HFF-Myc (cell line): Measurements from ENCODE around the gene SPATA13.

Source experiments
- DNase-seq: peaks from one replicate; pipeline ENCODE4 v3.0.0-alpha.2; 2011; ENCODE audit warnings: low read depth; ENCODE audit errors: extremely low read depth
- H3K4me3 ChIP-seq: replicated peaks from 2 replicates; pipeline ENCODE4 v1.5.1; 2011; ENCODE audit warnings: low read depth, mild to moderate bottlenecking, control low read depth, low read length
- TF ChIP-seq, protein P1 (sequence below): IDR thresholded peaks from 2 replicates; pipeline ENCODE4 v1.5.1; 2012; ENCODE audit warnings: mild to moderate bottlenecking, low read depth, low read length, control low read depth; ENCODE audit errors: missing control alignments

SPATA13 gene

DNA sequence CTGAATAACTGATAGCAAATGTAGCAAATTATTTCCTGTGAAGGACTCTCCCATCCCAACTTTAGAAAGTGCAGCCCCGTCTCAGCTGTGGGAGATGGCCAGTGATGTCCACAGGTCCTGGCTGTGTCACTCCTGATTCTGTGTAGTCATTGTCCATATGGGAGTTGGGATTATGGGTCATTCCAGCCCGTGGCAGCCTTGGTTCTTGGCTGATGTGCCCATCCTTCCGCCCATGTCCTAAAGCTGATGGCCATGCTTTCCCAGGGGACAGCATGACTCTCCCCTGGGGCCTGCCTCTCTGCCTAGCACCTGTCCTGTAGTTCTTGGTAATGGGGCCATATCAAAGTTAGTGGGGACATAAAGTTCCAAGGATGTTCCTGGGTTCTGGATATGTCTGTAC is 104.9 kb downstream of the SPATA13 start:
- TF ChIP-seq, protein P1, sequence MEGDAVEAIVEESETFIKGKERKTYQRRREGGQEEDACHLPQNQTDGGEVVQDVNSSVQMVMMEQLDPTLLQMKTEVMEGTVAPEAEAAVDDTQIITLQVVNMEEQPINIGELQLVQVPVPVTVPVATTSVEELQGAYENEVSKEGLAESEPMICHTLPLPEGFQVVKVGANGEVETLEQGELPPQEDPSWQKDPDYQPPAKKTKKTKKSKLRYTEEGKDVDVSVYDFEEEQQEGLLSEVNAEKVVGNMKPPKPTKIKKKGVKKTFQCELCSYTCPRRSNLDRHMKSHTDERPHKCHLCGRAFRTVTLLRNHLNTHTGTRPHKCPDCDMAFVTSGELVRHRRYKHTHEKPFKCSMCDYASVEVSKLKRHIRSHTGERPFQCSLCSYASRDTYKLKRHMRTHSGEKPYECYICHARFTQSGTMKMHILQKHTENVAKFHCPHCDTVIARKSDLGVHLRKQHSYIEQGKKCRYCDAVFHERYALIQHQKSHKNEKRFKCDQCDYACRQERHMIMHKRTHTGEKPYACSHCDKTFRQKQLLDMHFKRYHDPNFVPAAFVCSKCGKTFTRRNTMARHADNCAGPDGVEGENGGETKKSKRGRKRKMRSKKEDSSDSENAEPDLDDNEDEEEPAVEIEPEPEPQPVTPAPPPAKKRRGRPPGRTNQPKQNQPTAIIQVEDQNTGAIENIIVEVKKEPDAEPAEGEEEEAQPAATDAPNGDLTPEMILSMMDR, result no peak
- no peak overlapping the region for H3K4me3 ChIP-seq
- DNase-seq, result no peak

DNA sequence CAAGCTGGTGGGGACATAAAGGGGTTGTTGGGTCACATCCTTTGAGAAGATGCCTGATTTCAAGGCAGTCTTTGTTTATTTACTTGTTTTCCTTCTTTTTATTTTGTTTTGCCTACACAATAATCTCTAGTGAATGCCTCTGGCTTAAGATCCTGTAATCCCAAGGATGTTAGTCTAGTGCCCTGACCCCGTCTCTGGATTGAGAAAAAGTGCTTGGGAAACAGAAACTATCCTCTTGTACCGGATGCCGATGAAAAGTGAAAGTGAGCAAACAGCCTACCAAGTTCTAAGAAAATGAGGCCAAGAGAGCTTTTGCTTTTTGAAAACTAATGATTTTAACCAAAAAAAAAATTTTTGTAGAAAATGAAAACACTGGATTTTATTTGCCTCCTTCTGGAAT is 106.8 kb downstream of the SPATA13 start:
- DNase-seq, result no peak
- TF ChIP-seq, protein P1, result no peak
- H3K4me3 ChIP-seq, result no peak overlapping the region

DNA sequence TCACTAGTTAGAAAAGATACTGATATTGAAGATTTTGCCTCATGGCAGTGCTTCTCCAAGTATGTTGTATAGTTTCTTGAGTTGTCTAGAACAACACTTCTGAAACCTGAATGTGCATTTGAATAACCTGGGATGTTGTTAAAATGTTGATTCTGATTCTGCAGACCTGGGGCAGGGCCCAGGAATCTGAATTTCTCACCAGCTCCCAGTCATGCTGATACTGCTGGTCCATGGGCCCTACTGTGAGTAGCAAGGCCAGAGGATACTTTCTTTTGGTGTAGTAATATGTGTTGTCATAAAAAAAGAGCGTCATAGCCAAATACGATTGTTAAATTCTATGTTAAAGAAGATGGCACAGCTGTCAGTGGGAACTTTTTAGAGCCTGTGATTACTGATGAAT is 107.3 kb downstream of the SPATA13 start:
- H3K4me3 ChIP-seq, result no peak overlapping the region
- no peak for DNase-seq
- TF ChIP-seq, protein P1, result no peak

DNA sequence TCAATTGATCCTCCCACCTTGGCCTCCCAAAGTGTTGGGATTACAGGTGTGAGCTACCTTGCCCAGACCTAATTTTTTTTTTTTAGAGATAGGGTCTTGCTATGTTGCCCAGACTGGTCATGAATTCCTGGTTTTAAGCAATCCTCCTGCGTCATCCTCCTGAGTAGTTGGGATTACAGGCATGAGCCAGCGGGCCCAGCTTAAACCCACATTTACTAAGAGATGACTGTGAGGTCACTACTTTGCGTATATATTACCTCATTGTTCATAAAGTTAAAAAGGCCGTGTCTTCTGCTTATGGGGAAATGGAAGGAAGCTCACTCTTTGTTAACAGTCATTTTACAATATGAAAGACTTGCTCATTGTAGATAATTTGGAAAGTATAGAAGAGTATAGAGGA is 109.3 kb downstream of the SPATA13 start:
- TF ChIP-seq, protein P1, result no peak
- no peak overlapping the region for H3K4me3 ChIP-seq
- DNase-seq, result no peak

DNA sequence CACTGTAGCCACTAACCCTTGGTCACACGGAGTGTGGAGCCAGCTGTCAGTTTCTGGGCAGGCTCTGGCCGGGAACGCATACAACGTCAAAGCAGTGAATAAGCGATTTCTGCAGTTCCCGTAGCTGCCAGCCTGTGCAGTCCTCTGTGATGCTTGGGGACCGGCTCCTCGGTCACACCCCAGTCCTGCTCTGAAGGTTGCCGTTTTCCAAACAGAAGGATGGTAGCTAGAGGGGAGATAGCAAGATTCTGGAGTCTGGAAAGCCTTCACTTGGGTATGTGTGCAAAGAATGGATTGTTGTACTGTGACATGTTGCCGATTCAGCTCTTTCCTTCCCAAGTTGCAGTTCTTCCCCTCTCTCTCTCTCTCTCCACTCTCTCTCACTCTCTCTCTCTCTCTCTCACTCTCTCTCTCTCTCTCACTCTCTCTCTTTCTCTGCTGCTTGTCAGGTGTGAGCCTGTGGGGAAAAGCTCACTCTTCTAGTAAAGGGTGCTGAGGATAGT is 110.2 kb downstream of the SPATA13 start:
- no peak overlapping the region; the same call in 1 of the 2 replicates for H3K4me3 ChIP-seq
- no peak for DNase-seq
- TF ChIP-seq, protein P1, result no peak

DNA sequence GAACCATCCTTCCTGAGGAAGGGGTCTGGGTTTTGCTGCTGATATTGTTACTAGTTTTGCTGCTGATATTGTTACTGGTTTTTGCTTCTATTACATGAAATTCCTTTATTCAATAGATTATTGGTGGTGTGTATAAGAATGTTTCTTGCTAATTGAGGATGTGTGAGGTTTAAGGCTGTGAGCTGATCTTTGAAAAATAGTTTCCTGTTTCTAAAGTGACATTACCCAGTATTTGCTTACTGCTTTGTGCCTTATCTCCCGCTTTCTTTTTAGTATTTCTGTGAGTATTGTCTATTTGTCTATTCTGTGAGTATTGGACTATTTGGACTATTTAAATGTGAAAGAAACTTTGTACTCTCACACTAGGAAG is 110.7 kb downstream of the SPATA13 start:
- no peak overlapping the region for H3K4me3 ChIP-seq
- TF ChIP-seq, protein P1, result no peak
- no peak for DNase-seq
